HEK293 (cell line): ENCODE measurements around the gene PGAM5.
A peak's percentile ranks its signal among the peaks of the same experiment; 100 is the strongest.

Experiments used
- CTCF ChIA-PET: fragments of 350-600 bp; formaldehyde crosslinking; extraction: SDS; loops from one replicate; lab custom pipeline; 2021; ENCODE audit warnings: antibody characterized with exemption; lab: Yijun Ruan, JAX
- POLR2A ChIA-PET: fragments of 300-600 bp; formaldehyde crosslinking; extraction: SDS; loops from one replicate; lab custom pipeline; 2020; ENCODE audit warnings: antibody characterized with exemption, inconsistent platforms; lab: Yijun Ruan, JAX
- H3K27ac ChIP-seq: fragments of 200-500 bp; sonication (Bioruptor generic); 2 replicates; pipeline ENCODE4 v1.5.1; 2014; ENCODE audit warnings: low read depth, low read length, control low read depth, inconsistent platforms; ENCODE audit errors: extremely low read depth
- H3K36me3 ChIP-seq, 2 experiments: fragments of 200-500 bp in 1 of 2; sonication (Bioruptor generic) in 1 of 2; 1 replicate in 1 of 2; 2 replicates in 1 of 2; pipeline ENCODE4 v1.5.1; 2014 to 2017; ENCODE audit warnings: inconsistent platforms in 2 of 2, low read length in 2 of 2; ENCODE audit not compliant: control insufficient read depth in 2 of 2, insufficient read depth in 1 of 2
- H3K4me1 ChIP-seq: fragments of 200-500 bp; sonication (Bioruptor generic); 2 replicates; pipeline ENCODE4 v1.5.1; 2014; ENCODE audit warnings: mild to moderate bottlenecking, low read length, inconsistent platforms; ENCODE audit not compliant: control insufficient read depth, insufficient read depth
- H3K4me3 ChIP-seq: 2 replicates; pipeline ENCODE4 v1.5.1; 2011; ENCODE audit warnings: low read depth, mild to moderate bottlenecking, control low read depth, low read length, moderate library complexity
- H3K9me3 ChIP-seq: fragments of 200-500 bp; sonication (Bioruptor generic); 2 replicates; pipeline ENCODE4 v1.5.1; 2014; ENCODE audit warnings: low read depth, low read length, inconsistent platforms; ENCODE audit not compliant: control insufficient read depth, insufficient read depth
- FEZF1 ChIP-seq: fragments of 450-650 bp; formaldehyde crosslinking; IDR thresholded peaks from 2 replicates; pipeline ENCODE4 v1.5.1; 2016; ENCODE audit warnings: missing biosample characterization, missing genetic modification characterization
- GLIS2 ChIP-seq: fragments of 450-650 bp; formaldehyde crosslinking; IDR thresholded peaks from 2 replicates; pipeline ENCODE4 v1.5.1; 2016; ENCODE audit warnings: missing biosample characterization, missing genetic modification characterization
- HOXA7 ChIP-seq: sonication (generic); formaldehyde crosslinking; IDR thresholded peaks from 2 replicates; pipeline ENCODE4 v1.8.1; 2022; ENCODE audit warnings: missing genetic modification reagents, borderline replicate concordance
- SCRT2 ChIP-seq: fragments of 450-650 bp; formaldehyde crosslinking; IDR thresholded peaks from 2 replicates; pipeline ENCODE4 v1.5.1; 2016; ENCODE audit warnings: missing biosample characterization, missing genetic modification characterization
- SETDB1 ChIP-seq: IDR thresholded peaks from one replicate; pipeline ENCODE4 v1.6.1; 2017; ENCODE audit warnings: mild to moderate bottlenecking, low read length, moderate library complexity, mixed read lengths; ENCODE audit not compliant: insufficient read length
- ZBTB21 ChIP-seq: fragments of 450-650 bp; formaldehyde crosslinking; IDR thresholded peaks from 2 replicates; pipeline ENCODE4 v1.5.1; 2017; ENCODE audit warnings: missing biosample characterization, missing genetic modification characterization
- ZBTB8A ChIP-seq: fragments of 450-650 bp; formaldehyde crosslinking; IDR thresholded peaks from 2 replicates; pipeline ENCODE4 v1.5.1; 2016; ENCODE audit warnings: missing biosample characterization, missing genetic modification characterization
- ZFP69B ChIP-seq: fragments of 450-650 bp; formaldehyde crosslinking; IDR thresholded peaks from 2 replicates; pipeline ENCODE4 v1.5.1; 2016; ENCODE audit warnings: missing biosample characterization, missing genetic modification characterization
- ZNF155 ChIP-seq: fragments of 450-650 bp; formaldehyde crosslinking; IDR thresholded peaks from 2 replicates; pipeline ENCODE4 v1.5.1; 2016; ENCODE audit warnings: missing biosample characterization, missing genetic modification characterization
- ZNF202 ChIP-seq: fragments of 450-650 bp; formaldehyde crosslinking; IDR thresholded peaks from 2 replicates; pipeline ENCODE4 v1.5.1; 2016; ENCODE audit warnings: missing biosample characterization, missing genetic modification characterization, borderline replicate concordance
- ZNF335 ChIP-seq: fragments of 450-650 bp; formaldehyde crosslinking; conservative IDR thresholded peaks from 2 replicates; pipeline ENCODE4 v1.5.1; 2016; ENCODE audit warnings: missing biosample characterization, missing genetic modification characterization
- ZNF341 ChIP-seq: fragments of 450-650 bp; formaldehyde crosslinking; IDR thresholded peaks from 2 replicates; pipeline ENCODE4; 2016; ENCODE audit warnings: low read depth, missing biosample characterization, missing genetic modification characterization
- ZNF391 ChIP-seq: fragments of 450-650 bp; formaldehyde crosslinking; IDR thresholded peaks from 2 replicates; pipeline ENCODE4 v1.5.1; 2016; ENCODE audit warnings: low read depth, missing biosample characterization, missing genetic modification characterization, borderline replicate concordance
- ZNF394 ChIP-seq: fragments of 450-650 bp; formaldehyde crosslinking; IDR thresholded peaks from 2 replicates; pipeline ENCODE4 v1.5.1; 2016; ENCODE audit warnings: missing biosample characterization, missing genetic modification characterization, mild to moderate bottlenecking, moderate library complexity, borderline replicate concordance
- ZNF529 ChIP-seq: fragments of 450-650 bp; formaldehyde crosslinking; IDR thresholded peaks from 2 replicates; pipeline ENCODE4 v1.5.1; 2017; ENCODE audit warnings: missing genetic modification characterization, missing biosample characterization; ENCODE audit not compliant: insufficient replicate concordance
- ZNF549 ChIP-seq: fragments of 450-650 bp; IDR thresholded peaks from 2 replicates; pipeline ENCODE4 v1.5.1; 2018; ENCODE audit warnings: missing biosample characterization, missing genetic modification characterization, mild to moderate bottlenecking, inconsistent platforms, moderate library complexity
- ZNF558 ChIP-seq: fragments of 450-650 bp; formaldehyde crosslinking; IDR thresholded peaks from 2 replicates; pipeline ENCODE4 v1.5.1; 2016; ENCODE audit warnings: missing biosample characterization, missing genetic modification characterization
- ZNF654 ChIP-seq: fragments of 450-650 bp; formaldehyde crosslinking; IDR thresholded peaks from 2 replicates; pipeline ENCODE4 v1.5.1; 2016; ENCODE audit warnings: low read depth, missing biosample characterization, missing genetic modification characterization
- ZNF664 ChIP-seq: fragments of 450-650 bp; formaldehyde crosslinking; IDR thresholded peaks from 2 replicates; pipeline ENCODE4 v1.5.1; 2016; ENCODE audit warnings: missing biosample characterization, missing genetic modification characterization
- ZNF701 ChIP-seq: fragments of 450-650 bp; formaldehyde crosslinking; IDR thresholded peaks from 2 replicates; pipeline ENCODE4 v1.5.1; 2016; ENCODE audit warnings: missing biosample characterization, missing genetic modification characterization
- ZNF768 ChIP-seq: fragments of 450-650 bp; formaldehyde crosslinking; IDR thresholded peaks from 2 replicates; pipeline ENCODE4 v1.5.1; 2018; ENCODE audit warnings: missing biosample characterization, mild to moderate bottlenecking, missing genetic modification characterization
- ZSCAN23 ChIP-seq: fragments of 450-650 bp; formaldehyde crosslinking; IDR thresholded peaks from 2 replicates; pipeline ENCODE4 v1.5.1; 2016; ENCODE audit warnings: missing biosample characterization, missing genetic modification characterization
- TF ChIP-seq, protein P1 (sequence below): fragments of 450-650 bp; formaldehyde crosslinking; IDR thresholded peaks from 2 replicates; pipeline ENCODE4 v1.5.1; 2016; ENCODE audit warnings: missing biosample characterization, missing genetic modification characterization
- TF ChIP-seq, protein P2 (sequence below): fragments of 450-650 bp; formaldehyde crosslinking; IDR thresholded peaks from 2 replicates; pipeline ENCODE4 v1.5.1; 2017; ENCODE audit warnings: missing biosample characterization, missing genetic modification characterization
- TF ChIP-seq, protein P3 (sequence below): fragments of 450-650 bp; formaldehyde crosslinking; conservative IDR thresholded peaks from 2 replicates; pipeline ENCODE4 v1.5.1; 2016; ENCODE audit warnings: low read depth, missing biosample characterization, missing genetic modification characterization
- TF ChIP-seq, protein P4 (sequence below): fragments of 450-650 bp; formaldehyde crosslinking; IDR thresholded peaks from 2 replicates; pipeline ENCODE4 v1.5.1; 2016; ENCODE audit warnings: missing biosample characterization, missing genetic modification characterization
- TF ChIP-seq, protein P5 (sequence below): fragments of 450-650 bp; formaldehyde crosslinking; IDR thresholded peaks from 2 replicates; pipeline ENCODE4 v1.5.1; 2016; ENCODE audit warnings: missing biosample characterization, missing genetic modification characterization

PGAM5 gene

DNA sequence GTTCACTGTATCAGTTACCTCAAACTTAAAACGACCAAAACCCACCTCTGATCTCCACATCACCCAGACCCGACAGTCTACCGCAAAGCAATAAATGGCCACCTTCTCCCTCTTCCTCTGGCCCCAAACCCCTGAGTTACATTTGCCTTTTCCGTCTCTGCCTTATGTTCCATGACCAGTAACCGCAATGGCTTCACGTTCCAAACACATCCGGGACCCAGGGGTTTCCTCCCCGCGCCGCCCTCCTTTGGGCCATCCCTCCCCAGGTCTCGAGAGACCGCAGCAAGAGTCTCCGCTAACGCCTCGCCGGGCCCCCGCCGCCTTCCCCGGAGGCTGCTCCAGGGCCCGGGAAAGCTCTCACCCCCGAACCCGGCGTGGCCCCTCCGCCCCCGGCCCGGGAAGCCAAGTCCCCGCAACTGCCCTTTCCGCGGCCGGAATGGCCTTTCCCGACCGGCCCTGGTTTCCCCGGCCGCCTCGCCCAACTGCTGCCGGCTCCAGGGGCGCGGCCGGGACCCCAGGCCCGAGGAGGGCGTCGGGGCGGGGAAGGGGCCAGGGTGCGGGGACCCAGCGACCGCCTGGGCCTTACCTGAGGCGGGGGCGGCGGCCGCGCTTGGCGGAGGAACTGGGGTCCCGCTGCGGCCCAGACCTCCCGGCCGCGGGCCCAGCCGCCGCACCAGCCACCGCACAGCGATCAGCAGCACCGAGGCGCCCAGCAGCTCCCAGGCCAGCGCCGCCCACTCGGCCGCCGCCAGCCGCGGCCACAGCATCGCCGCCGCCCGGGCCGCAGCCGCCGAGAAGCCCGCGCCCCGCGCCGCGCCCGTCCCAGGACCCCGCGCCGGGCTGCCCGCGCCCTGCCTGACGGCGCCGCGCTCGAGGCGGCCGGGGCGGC is 50.6 kb downstream of the PGAM5 start, which contains the start of gene ANKLE2 (continued):
- TF ChIP-seq ZNF654 (tag by site-specific recombination) = no peak
- TF ChIP-seq ZNF558 (tag by site-specific recombination) = no peak
- TF ChIP-seq ZNF394 (tag by site-specific recombination) = no peak
- no peak for TF ChIP-seq ZNF391 (tag by site-specific recombination)
- TF ChIP-seq ZBTB8A (tag by site-specific recombination) = peak; percentile 51
- TF ChIP-seq, protein P1, sequence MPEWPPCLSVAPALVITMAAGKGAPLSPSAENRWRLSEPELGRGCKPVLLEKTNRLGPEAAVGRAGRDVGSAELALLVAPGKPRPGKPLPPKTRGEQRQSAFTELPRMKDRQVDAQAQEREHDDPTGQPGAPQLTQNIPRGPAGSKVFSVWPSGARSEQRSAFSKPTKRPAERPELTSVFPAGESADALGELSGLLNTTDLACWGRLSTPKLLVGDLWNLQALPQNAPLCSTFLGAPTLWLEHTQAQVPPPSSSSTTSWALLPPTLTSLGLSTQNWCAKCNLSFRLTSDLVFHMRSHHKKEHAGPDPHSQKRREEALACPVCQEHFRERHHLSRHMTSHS (tag by site-specific recombination) = no peak
- TF ChIP-seq ZNF701 (tag by site-specific recombination) = no peak
- 0 out of 2 replicates have a peak, but pooled peaks have one; percentile 7 for TF ChIP-seq ZBTB21
- TF ChIP-seq ZNF335 (tag by site-specific recombination) = peak; percentile 68
- no peak for TF ChIP-seq ZNF202 (tag by site-specific recombination)
- TF ChIP-seq SETDB1 = no peak
- no peak for TF ChIP-seq ZNF155 (tag by site-specific recombination)
- TF ChIP-seq ZSCAN23 = no peak
- TF ChIP-seq ZNF341 (tag by site-specific recombination) = no peak
- TF ChIP-seq ZNF664 = no peak

DNA sequence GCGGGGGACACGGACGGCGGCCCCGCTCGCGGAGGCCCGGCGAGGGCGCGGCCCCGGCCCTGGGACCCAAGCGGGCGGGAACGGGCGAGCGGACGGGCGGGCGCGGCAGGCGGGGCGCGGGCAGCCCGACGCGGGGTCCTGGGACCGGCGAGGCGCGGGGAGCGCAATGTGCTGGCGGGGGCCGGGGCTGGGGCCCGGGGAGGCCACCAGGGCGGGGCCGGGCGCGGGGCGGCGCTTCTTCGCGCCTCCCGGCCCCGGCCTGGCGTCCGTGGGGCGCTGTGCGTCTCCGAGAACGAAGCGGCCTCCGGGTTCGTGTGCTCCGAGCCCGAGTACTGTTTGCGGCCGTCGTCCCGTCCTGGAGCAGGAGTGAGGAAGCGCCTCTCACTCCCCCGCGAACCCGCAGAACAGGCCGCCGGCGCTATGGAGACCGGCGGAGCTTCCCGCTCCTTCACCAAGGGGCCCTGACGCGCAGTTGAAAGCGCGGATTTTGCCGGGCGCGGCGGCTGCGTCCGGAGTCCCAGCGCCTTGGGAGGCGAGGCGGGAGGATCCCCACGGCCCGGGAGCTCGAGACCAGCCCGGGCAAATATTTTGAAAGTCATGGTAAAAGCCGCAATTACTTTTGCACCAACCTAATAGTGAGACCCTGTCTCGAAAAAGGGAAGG is 51.4 kb downstream of the PGAM5 start:
- H3K9me3 ChIP-seq = no peaks in the 10 kb centered on the region
- H3K4me3 ChIP-seq = peak overlapping the region; percentile 65
- H3K36me3 ChIP-seq = peaks cover 0 to 27% of the 10 kb centered on the region in 2 experiments; a peak in 2 of 3 replicates
- H3K27ac ChIP-seq = peak overlapping the region; percentile 99
- ChIA-PET POLR2A (no interaction called here), CTCF (no interaction called here)
- H3K4me1 ChIP-seq = peaks cover 4% of the 10 kb centered on the region
- TF ChIP-seq ZNF549 (tag by site-specific recombination) (no peak), ZFP69B (tag by site-specific recombination) (0 out of 2 replicates have a peak, but pooled peaks have one; percentile 62), HOXA7 (CRISPR knock-in tag) (no peak), FEZF1 (tag by site-specific recombination) (no peak), ZNF529 (tag by site-specific recombination) (no peak), ZNF768 (tag by site-specific recombination) (0 out of 2 replicates have a peak, but pooled peaks have one; percentile 4), SCRT2 (no peak), GLIS2 (tag by site-specific recombination) (peak; percentile 95)
- TF ChIP-seq, protein P2, sequence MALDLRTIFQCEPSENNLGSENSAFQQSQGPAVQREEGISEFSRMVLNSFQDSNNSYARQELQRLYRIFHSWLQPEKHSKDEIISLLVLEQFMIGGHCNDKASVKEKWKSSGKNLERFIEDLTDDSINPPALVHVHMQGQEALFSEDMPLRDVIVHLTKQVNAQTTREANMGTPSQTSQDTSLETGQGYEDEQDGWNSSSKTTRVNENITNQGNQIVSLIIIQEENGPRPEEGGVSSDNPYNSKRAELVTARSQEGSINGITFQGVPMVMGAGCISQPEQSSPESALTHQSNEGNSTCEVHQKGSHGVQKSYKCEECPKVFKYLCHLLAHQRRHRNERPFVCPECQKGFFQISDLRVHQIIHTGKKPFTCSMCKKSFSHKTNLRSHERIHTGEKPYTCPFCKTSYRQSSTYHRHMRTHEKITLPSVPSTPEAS (tag by site-specific recombination) = 0 out of 2 replicates have a peak, but pooled peaks have one; percentile 36
- TF ChIP-seq, protein P3, sequence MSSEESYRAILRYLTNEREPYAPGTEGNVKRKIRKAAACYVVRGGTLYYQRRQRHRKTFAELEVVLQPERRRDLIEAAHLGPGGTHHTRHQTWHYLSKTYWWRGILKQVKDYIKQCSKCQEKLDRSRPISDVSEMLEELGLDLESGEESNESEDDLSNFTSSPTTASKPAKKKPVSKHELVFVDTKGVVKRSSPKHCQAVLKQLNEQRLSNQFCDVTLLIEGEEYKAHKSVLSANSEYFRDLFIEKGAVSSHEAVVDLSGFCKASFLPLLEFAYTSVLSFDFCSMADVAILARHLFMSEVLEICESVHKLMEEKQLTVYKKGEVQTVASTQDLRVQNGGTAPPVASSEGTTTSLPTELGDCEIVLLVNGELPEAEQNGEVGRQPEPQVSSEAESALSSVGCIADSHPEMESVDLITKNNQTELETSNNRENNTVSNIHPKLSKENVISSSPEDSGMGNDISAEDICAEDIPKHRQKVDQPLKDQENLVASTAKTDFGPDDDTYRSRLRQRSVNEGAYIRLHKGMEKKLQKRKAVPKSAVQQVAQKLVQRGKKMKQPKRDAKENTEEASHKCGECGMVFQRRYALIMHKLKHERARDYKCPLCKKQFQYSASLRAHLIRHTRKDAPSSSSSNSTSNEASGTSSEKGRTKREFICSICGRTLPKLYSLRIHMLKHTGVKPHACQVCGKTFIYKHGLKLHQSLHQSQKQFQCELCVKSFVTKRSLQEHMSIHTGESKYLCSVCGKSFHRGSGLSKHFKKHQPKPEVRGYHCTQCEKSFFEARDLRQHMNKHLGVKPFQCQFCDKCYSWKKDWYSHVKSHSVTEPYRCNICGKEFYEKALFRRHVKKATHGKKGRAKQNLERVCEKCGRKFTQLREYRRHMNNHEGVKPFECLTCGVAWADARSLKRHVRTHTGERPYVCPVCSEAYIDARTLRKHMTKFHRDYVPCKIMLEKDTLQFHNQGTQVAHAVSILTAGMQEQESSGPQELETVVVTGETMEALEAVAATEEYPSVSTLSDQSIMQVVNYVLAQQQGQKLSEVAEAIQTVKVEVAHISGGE (tag by site-specific recombination) = peak; percentile 30; the same call in 1 of the 2 replicates
- TF ChIP-seq, protein P4, sequence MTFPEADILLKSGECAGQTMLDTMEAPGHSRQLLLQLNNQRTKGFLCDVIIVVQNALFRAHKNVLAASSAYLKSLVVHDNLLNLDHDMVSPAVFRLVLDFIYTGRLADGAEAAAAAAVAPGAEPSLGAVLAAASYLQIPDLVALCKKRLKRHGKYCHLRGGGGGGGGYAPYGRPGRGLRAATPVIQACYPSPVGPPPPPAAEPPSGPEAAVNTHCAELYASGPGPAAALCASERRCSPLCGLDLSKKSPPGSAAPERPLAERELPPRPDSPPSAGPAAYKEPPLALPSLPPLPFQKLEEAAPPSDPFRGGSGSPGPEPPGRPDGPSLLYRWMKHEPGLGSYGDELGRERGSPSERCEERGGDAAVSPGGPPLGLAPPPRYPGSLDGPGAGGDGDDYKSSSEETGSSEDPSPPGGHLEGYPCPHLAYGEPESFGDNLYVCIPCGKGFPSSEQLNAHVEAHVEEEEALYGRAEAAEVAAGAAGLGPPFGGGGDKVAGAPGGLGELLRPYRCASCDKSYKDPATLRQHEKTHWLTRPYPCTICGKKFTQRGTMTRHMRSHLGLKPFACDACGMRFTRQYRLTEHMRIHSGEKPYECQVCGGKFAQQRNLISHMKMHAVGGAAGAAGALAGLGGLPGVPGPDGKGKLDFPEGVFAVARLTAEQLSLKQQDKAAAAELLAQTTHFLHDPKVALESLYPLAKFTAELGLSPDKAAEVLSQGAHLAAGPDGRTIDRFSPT (tag by site-specific recombination) = no peak
- TF ChIP-seq, protein P5, sequence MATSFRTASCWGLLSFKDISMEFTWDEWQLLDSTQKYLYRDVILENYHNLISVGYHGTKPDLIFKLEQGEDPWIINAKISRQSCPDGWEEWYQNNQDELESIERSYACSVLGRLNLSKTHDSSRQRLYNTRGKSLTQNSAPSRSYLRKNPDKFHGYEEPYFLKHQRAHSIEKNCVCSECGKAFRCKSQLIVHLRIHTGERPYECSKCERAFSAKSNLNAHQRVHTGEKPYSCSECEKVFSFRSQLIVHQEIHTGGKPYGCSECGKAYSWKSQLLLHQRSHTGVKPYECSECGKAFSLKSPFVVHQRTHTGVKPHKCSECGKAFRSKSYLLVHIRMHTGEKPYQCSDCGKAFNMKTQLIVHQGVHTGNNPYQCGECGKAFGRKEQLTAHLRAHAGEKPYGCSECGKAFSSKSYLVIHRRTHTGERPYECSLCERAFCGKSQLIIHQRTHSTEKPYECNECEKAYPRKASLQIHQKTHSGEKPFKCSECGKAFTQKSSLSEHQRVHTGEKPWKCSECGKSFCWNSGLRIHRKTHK = no peak
